Gastroesophageal sphincter (tissue), 4 donors: ENCODE measurements around the gene CNTNAP4. TPM values are rescaled to one million over a fixed set of nuclear protein-coding genes. Genes with fewer than 3 reads are reported as not detected.

Experiments used
- ATAC-seq: fragments of 150-250 bp; one replicate; pipeline ENCODE4 v1.9.1; 2016; ENCODE audit warnings: mild to moderate bottlenecking, moderate library complexity
- H3K27ac ChIP-seq, 4 donors: fragments of 200-600 bp; sonication (generic) in 3 of 4; 1 replicate in 3 of 4; 2 replicates in 1 of 4; pipeline ENCODE4 v1.5.1; 2016 to 2019
- H3K27me3 ChIP-seq: fragments of 200-600 bp; sonication (generic); one replicate; pipeline ENCODE4 v1.5.1; 2019
- H3K36me3 ChIP-seq, 2 donors: fragments of 200-600 bp; sonication (generic); one replicate each; pipeline ENCODE4 v1.5.1; 2019; ENCODE audit warnings: control low read depth in 1 of 2
- H3K4me1 ChIP-seq, 3 donors: fragments of 200-600 bp; sonication (generic); 1 replicate in 2 of 3; 2 replicates in 1 of 3; pipeline ENCODE4 v1.5.1; 2016 to 2019; ENCODE audit warnings: control low read depth in 2 of 3
- H3K4me3 ChIP-seq, 2 donors: fragments of 200-600 bp; sonication (generic); one replicate each; pipeline ENCODE4 v1.5.1; 2019; ENCODE audit warnings: mild to moderate bottlenecking in 1 of 2, moderate library complexity in 1 of 2
- H3K9me3 ChIP-seq, 3 donors: fragments of 200-600 bp; sonication (generic); one replicate each; pipeline ENCODE4 v1.5.1; 2017 to 2019; ENCODE audit warnings: control low read depth in 2 of 3
- EP300 ChIP-seq: sonication (generic); formaldehyde crosslinking; IDR thresholded peaks from one replicate; pipeline ENCODE4 v1.6.1; 2017; ENCODE audit warnings: antibody characterized with exemption, mild to moderate bottlenecking
- POLR2A ChIP-seq, 2 donors: fragments of 450-650 bp; IDR thresholded peaks; one replicate each; pipeline ENCODE4 v1.6.1; 2017; ENCODE audit warnings: antibody characterized with exemption in 2 of 2, mild to moderate bottlenecking in 2 of 2, moderate library complexity in 1 of 2
- POLR2AphosphoS5 ChIP-seq: sonication (generic); formaldehyde crosslinking; IDR thresholded peaks from one replicate; pipeline ENCODE4 v1.6.1; 2017; ENCODE audit warnings: antibody characterized with exemption
- WGBS, 2 donors: methylation state at CpG; one replicate each; pipeline ENCODE4 v1.1.5; 2018; ENCODE audit warnings: low coverage in 1 of 2; 5-methylcytosine and 5-hydroxymethylcytosine counted together
- total RNA-seq, 4 donors: library from RNA; depleted of rRNA; stranded (reverse); fragments of >200 nt; gene quantifications; one replicate each; pipeline ENCODE4 v1.1.0, GENCODE V29; 2016
- TF ChIP-seq, protein P1 (sequence below), 4 experiments: fragments of 200-600 bp in 2 of 4; fragments of 450-650 bp in 2 of 4; sonication (generic) in 1 of 4; IDR thresholded peaks; one replicate each; pipeline ENCODE4 v1.5.1; 2017 to 2019; ENCODE audit warnings: antibody characterized with exemption in 4 of 4, mild to moderate bottlenecking in 2 of 4, moderate library complexity in 2 of 4

The CNTNAP4 gene
- total RNA-seq, 4 donors from 2014 or later: 0.13 to 0.94 (median 0.46) TPM

DNA sequence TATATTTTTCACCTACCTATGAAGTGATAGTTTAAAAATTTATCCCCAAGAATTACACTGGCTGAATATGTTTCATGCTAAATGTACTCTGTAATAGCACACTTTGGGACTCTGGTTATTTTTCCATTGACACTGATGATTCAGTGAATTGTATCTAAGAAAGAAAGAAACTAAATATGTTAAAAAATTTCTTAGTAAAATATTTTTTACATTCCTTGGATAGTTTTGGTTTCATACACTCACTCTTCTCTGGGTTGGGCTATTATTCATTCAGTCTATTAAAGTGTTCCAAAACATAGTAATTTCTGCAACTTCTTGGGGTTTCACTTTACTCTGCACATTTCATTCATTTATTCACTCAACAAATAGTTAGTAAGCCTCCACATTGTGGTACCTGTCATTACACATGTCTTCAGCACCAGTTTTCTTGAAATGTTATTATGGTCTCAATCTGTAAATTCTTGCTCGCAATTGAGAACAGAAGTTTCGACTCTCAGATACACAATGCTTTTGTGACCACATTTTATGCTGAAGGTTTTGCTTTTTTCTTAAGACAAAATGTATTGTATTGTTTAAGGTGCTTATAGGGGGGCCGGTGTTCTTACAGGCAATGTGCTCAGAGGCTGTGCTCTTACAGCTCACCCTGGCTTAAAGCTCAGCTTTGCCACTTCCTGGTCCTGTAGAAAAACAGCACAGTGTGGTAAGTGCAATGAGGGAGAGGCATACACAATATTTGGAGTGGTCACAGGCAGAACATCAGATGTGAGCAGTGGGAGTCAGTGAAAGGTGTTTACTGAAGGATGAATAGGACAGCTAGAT is 17.4 kb downstream of the CNTNAP4 start:
- no peaks in the 10 kb centered on the region for H3K9me3 ChIP-seq
- WGBS, 2 donors: 81 to 100% methylated on average over 2 to 3 of the region's 3 CpGs
- no peak for TF ChIP-seq EP300
- TF ChIP-seq POLR2A (IDR thresholded peaks at IDR 0.05): no peak
- TF ChIP-seq, protein P1, sequence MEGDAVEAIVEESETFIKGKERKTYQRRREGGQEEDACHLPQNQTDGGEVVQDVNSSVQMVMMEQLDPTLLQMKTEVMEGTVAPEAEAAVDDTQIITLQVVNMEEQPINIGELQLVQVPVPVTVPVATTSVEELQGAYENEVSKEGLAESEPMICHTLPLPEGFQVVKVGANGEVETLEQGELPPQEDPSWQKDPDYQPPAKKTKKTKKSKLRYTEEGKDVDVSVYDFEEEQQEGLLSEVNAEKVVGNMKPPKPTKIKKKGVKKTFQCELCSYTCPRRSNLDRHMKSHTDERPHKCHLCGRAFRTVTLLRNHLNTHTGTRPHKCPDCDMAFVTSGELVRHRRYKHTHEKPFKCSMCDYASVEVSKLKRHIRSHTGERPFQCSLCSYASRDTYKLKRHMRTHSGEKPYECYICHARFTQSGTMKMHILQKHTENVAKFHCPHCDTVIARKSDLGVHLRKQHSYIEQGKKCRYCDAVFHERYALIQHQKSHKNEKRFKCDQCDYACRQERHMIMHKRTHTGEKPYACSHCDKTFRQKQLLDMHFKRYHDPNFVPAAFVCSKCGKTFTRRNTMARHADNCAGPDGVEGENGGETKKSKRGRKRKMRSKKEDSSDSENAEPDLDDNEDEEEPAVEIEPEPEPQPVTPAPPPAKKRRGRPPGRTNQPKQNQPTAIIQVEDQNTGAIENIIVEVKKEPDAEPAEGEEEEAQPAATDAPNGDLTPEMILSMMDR (IDR thresholded peaks at IDR 0.05): no peak
- TF ChIP-seq POLR2AphosphoS5: no peak
- no peaks in the 10 kb centered on the region for H3K27me3 ChIP-seq
- no peak for ATAC-seq
- no peak overlapping the region for H3K4me3 ChIP-seq
- H3K27ac ChIP-seq: no peak overlapping the region
- H3K4me1 ChIP-seq: no peaks in the 10 kb centered on the region
- no peaks in the 10 kb centered on the region for H3K36me3 ChIP-seq

DNA sequence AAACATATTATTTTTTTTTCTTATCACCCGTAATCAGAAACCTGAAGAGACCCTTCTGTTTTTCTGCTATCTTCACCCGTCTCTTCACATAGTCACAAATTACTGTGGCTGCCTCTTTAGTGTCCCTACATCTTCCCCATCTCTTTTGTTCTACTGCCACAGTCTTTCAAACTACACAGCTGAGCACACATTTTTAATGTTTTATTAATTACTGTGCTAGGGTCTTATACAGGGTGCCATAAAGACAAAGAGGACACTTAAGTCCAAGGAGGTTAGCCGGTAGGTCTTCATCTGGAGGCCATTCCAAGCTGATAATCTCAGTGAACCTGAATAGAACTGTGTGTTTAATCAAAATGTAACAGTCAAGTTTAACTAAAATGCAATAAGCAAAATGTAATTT is 20.7 kb downstream of the CNTNAP4 start:
- ATAC-seq: no peak
- Histone ChIP-seq H3K27me3 (no peaks in the 10 kb centered on the region), H3K36me3 (no peaks in the 10 kb centered on the region), H3K4me3 (no peak overlapping the region), H3K4me1 (no peaks in the 10 kb centered on the region), H3K9me3 (no peaks in the 10 kb centered on the region), H3K27ac (no peak overlapping the region)
- 60 to 63% methylated on average over 2 to 3 of the region's 3 CpGs for WGBS, 2 donors
- TF ChIP-seq EP300 (no peak), POLR2AphosphoS5 (no peak), POLR2A (IDR thresholded peaks at IDR 0.05) (no peak)
- TF ChIP-seq, protein P1 (IDR thresholded peaks at IDR 0.05): no peak

DNA sequence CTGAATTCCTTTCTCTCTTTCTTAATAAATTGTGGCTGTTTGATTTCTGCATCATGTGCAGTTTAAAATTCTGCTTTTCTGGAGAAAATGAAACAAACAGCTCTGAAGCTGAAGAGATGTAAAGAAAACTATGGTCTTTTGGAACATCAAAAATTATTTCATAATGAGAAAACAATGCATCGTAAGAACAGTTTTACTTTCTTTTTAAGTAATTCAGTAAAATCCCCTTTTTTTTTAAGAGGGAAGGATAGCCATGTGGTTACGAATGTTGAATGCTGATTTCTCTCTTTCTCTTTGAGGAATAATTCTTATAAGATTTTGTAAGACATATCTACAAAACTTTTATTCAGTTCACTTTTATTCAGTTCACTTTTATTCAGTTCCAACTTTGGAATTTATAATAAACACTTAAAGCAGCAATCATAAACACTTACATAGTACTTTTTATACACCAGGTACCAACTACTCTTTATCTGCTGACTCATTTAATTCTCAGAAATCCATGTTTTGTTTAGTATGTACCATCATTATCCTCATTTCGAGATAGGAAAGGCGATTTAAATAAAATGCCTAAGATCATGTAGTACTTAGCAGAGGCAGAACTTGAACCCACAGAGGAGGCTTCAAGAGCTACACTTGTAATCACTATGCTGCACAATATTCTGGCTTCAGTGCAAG is 26.6 kb downstream of the CNTNAP4 start:
- Histone ChIP-seq H3K4me1 (no peaks in the 10 kb centered on the region), H3K9me3 (no peaks in the 10 kb centered on the region), H3K27me3 (no peaks in the 10 kb centered on the region), H3K36me3 (no peaks in the 10 kb centered on the region), H3K4me3 (no peak overlapping the region), H3K27ac (no peak overlapping the region)
- ATAC-seq: no peak
- WGBS, 2 donors: 66 to 71% methylated on average over 4 of the region's 4 CpGs
- no peak for TF ChIP-seq POLR2AphosphoS5
- TF ChIP-seq POLR2A (IDR thresholded peaks at IDR 0.05): no peak
- TF ChIP-seq, protein P1 (IDR thresholded peaks at IDR 0.05): no peak
- no peak for TF ChIP-seq EP300

DNA sequence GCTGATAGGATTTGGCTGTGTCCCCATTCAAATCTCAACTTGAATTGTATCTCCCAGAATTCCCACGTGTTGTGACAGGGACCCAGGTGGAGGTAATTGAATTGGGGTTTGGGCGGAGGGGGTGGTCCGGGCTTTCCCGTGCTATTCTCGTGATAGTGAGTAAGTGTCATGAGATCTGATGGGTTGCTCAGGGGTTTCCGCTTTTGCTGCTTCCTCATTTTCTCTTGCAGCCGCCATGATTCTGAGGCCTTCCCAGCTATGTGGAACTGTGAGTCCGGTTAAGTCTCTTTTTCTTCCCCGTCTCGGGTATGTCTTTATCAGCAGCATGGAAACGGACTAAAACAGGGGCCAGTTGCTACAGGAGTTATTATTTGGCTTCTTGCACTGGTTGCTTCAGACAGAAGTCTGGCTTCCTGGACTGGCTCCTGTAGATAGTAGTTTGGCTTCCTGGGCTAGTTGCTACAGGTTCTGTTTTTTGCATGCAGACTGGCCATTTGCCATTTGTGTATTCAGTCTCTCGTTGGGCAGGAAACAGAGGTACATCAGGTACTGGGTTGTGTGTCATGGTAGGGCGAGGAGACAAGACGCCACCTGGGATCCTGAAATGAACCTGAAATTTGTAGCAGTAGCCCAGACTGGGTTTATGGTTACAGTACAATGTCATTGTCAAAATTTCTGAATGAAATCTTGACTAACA is 32.6 kb downstream of the CNTNAP4 start:
- TF ChIP-seq, protein P1 (IDR thresholded peaks at IDR 0.05): no peak
- TF ChIP-seq POLR2A (IDR thresholded peaks at IDR 0.05) (no peak), EP300 (no peak), POLR2AphosphoS5 (no peak)
- no peaks in the 10 kb centered on the region for H3K4me1 ChIP-seq
- no peaks in the 10 kb centered on the region for H3K9me3 ChIP-seq
- H3K36me3 ChIP-seq: no peaks in the 10 kb centered on the region
- 85 to 92% methylated on average over 9 to 12 of the region's 14 CpGs for WGBS, 2 donors
- no peaks in the 10 kb centered on the region for H3K27me3 ChIP-seq
- no peak for ATAC-seq
- H3K27ac ChIP-seq: no peak overlapping the region
- H3K4me3 ChIP-seq: no peak overlapping the region
